Measurements from ENCODE around the gene FAM184A.

DNA sequence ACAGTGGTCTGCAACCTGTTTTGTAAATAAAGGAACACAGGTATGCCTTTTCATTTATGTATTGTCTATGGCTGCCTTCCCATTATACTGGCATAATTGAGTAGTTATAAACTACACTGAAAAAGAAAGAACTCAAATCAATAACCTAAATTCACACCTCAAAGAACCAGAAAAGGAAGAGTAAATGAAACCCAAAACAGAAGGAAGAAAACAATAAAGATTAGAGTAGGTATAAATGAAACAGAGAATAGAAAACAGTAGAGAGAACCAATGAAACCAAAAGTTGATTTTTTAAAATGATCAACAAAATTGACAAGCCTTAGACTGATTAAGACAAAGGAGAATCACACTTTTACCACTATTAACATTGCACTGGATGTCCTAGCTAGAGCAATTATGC lies 34.7 kb downstream of the FAM184A start:
- TF ChIP-seq, protein P1, sequence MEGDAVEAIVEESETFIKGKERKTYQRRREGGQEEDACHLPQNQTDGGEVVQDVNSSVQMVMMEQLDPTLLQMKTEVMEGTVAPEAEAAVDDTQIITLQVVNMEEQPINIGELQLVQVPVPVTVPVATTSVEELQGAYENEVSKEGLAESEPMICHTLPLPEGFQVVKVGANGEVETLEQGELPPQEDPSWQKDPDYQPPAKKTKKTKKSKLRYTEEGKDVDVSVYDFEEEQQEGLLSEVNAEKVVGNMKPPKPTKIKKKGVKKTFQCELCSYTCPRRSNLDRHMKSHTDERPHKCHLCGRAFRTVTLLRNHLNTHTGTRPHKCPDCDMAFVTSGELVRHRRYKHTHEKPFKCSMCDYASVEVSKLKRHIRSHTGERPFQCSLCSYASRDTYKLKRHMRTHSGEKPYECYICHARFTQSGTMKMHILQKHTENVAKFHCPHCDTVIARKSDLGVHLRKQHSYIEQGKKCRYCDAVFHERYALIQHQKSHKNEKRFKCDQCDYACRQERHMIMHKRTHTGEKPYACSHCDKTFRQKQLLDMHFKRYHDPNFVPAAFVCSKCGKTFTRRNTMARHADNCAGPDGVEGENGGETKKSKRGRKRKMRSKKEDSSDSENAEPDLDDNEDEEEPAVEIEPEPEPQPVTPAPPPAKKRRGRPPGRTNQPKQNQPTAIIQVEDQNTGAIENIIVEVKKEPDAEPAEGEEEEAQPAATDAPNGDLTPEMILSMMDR (IDR thresholded peaks at IDR 0.05), result no peak
- TF ChIP-seq POLR2A (IDR thresholded peaks at IDR 0.05), result no peak
